Smooth muscle cell (in vitro differentiated cells): Measurements from ENCODE around the gene MICALL2. TPM values are rescaled to one million over a fixed set of nuclear protein-coding genes. Genes with fewer than 3 reads are reported as not detected.

Experiments
- DNase-seq: peaks from one replicate; lab custom pipeline; 2025; ENCODE audit not compliant: unreplicated experiment; lab: John Stamatoyannopoulos, UW
- H2AFZ ChIP-seq: fragments of 200-600 bp; sonication (generic); 2 replicates; pipeline ENCODE4 v1.6.0; 2016; ENCODE audit warnings: antibody characterized with exemption, low read depth, mild to moderate bottlenecking
- H3F3A ChIP-seq: fragments of 200-600 bp; sonication (generic); 2 replicates; pipeline ENCODE4 v1.6.0; 2017; ENCODE audit warnings: antibody characterized with exemption, low read depth
- H3K27ac ChIP-seq: fragments of 200-600 bp; sonication (generic); 2 replicates; pipeline ENCODE4 v1.5.1; 2016; ENCODE audit warnings: low read depth, mild to moderate bottlenecking
- H3K27me3 ChIP-seq: fragments of 200-600 bp; sonication (generic); 2 replicates; pipeline ENCODE4 v1.6.1; 2016; ENCODE audit warnings: low read depth, mild to moderate bottlenecking
- H3K36me3 ChIP-seq: fragments of 200-600 bp; sonication (generic); 2 replicates; pipeline ENCODE4 v1.5.1; 2016; ENCODE audit warnings: low read depth
- H3K4me1 ChIP-seq: fragments of 200-600 bp; sonication (generic); 2 replicates; pipeline ENCODE4 v1.5.1; 2016; ENCODE audit warnings: low read depth
- H3K4me2 ChIP-seq: fragments of 200-600 bp; sonication (generic); 2 replicates; pipeline ENCODE4 v1.6.0; 2016; ENCODE audit warnings: mild to moderate bottlenecking
- H3K4me3 ChIP-seq: fragments of 200-600 bp; sonication (generic); 2 replicates; pipeline ENCODE4 v1.5.1; 2016; ENCODE audit warnings: mild to moderate bottlenecking
- H3K79me2 ChIP-seq: fragments of 200-600 bp; sonication (generic); 2 replicates; pipeline ENCODE4 v1.6.0; 2016; ENCODE audit warnings: low read depth, mild to moderate bottlenecking
- H3K9ac ChIP-seq: fragments of 200-600 bp; sonication (generic); 2 replicates; pipeline ENCODE4 v1.6.0; 2016; ENCODE audit warnings: low read depth
- H3K9me3 ChIP-seq: fragments of 200-600 bp; sonication (generic); replicated peaks from 2 replicates; pipeline ENCODE4 v1.5.1; 2016; ENCODE audit warnings: low read depth
- H4K20me1 ChIP-seq: fragments of 200-600 bp; sonication (generic); 2 replicates; pipeline ENCODE4 v1.6.0; 2016; ENCODE audit warnings: low read depth
- CTCF ChIP-seq: fragments of 200-600 bp; sonication (generic); IDR thresholded peaks from 2 replicates; pipeline ENCODE4 v1.5.1; 2017; ENCODE audit warnings: borderline replicate concordance, mild to moderate bottlenecking, antibody characterized with exemption; ENCODE audit not compliant: insufficient read depth, poor library complexity, severe bottlenecking
- WGBS: methylation state at CpG from one replicate; pipeline ENCODE4 v1.1.7; 2016; ENCODE audit warnings: low lambda C conversion rate; 5-methylcytosine and 5-hydroxymethylcytosine counted together
- polyA plus RNA-seq: library from polyadenylated mRNA; unstranded; fragments of >200 nt; fragmentation: Nextera tagmentation; extraction: Ambion mirVana; gene quantifications from 2 replicates; pipeline ENCODE4 v1.2.1, GENCODE V29; 2016
- total RNA-seq: library from RNA; depleted of rRNA; stranded (reverse); fragments of >200 nt; gene quantifications from 2 replicates; pipeline ENCODE4 v1.2.3, GENCODE V29; 2014

Gene MICALL2
- total and polyA plus RNA-seq, 2 experiments from 2014 or later = 4.2 to 18.9 TPM

GRCh38 chr7:1441615-1442354 is 17.5 kb downstream of the MICALL2 start:
- H3K4me2 ChIP-seq = no peak overlapping the region
- no peaks in the 10 kb centered on the region for H4K20me1 ChIP-seq
- no peak overlapping the region for H3K9ac ChIP-seq
- H2AFZ ChIP-seq = no peak overlapping the region
- H3K27me3 ChIP-seq = no peaks in the 10 kb centered on the region
- no peaks in the 10 kb centered on the region for H3K4me1 ChIP-seq
- no peak for TF ChIP-seq CTCF
- no peaks in the 10 kb centered on the region for H3F3A ChIP-seq
- no peaks in the 10 kb centered on the region for H3K79me2 ChIP-seq
- H3K9me3 ChIP-seq = no peaks in the 10 kb centered on the region
- no peaks in the 10 kb centered on the region for H3K36me3 ChIP-seq
- H3K27ac ChIP-seq = no peak overlapping the region
- 92% methylated on average over 41 of the region's 41 CpGs for WGBS
- DNase-seq = no peak
- no peak overlapping the region for H3K4me3 ChIP-seq

- TF ChIP-seq CTCF = no peak
- Histone ChIP-seq H3K27me3 (no peaks in the 10 kb centered on the region), H3F3A (no peaks in the 10 kb centered on the region), H3K4me1 (no peaks in the 10 kb centered on the region), H3K27ac (no peak overlapping the region), H4K20me1 (no peaks in the 10 kb centered on the region), H3K4me3 (no peak overlapping the region), H2AFZ (no peak overlapping the region), H3K36me3 (no peaks in the 10 kb centered on the region), H3K9me3 (no peaks in the 10 kb centered on the region), H3K9ac (no peak overlapping the region), H3K4me2 (no peak overlapping the region), H3K79me2 (no peaks in the 10 kb centered on the region)
- 95% methylated on average over 10 of the region's 10 CpGs for WGBS
- DNase-seq = no peak
These were observed 18.6 kb downstream of the MICALL2 start for GRCh38 chr7:1440620-1441019.

- no peaks in the 10 kb centered on the region for H3K36me3 ChIP-seq
- H3F3A ChIP-seq = no peaks in the 10 kb centered on the region
- no peak for TF ChIP-seq CTCF
These were observed 19.6 kb downstream of the MICALL2 start for GRCh38 chr7:1439373-1440363.

More at GRCh38 chr7:1439373-1440363, 19.6 kb downstream of the MICALL2 start:
- H2AFZ ChIP-seq = no peak overlapping the region
- no peak overlapping the region for H3K4me2 ChIP-seq
- H3K27me3 ChIP-seq = no peaks in the 10 kb centered on the region
- no peaks in the 10 kb centered on the region for H3K9me3 ChIP-seq
- H3K4me1 ChIP-seq = no peaks in the 10 kb centered on the region
- no peak overlapping the region for H3K27ac ChIP-seq
- no peak overlapping the region for H3K9ac ChIP-seq
- H3K79me2 ChIP-seq = no peaks in the 10 kb centered on the region
- H4K20me1 ChIP-seq = no peaks in the 10 kb centered on the region
- no peak for DNase-seq
- whole genome bisulfite sequencing = 97% methylated on average over 31 of the region's 31 CpGs
- H3K4me3 ChIP-seq = no peak overlapping the region
